HepG2 (cell line): ENCODE data around the gene NPBWR2. TPM values are rescaled to one million over a fixed set of nuclear protein-coding genes. Genes with fewer than 3 reads are reported as not detected.
A peak's percentile ranks its signal among the peaks of the same experiment; 100 is the strongest.

Experiments used
- BRCA1 ChIP-seq: sonication (generic); formaldehyde crosslinking; IDR thresholded peaks from 2 replicates; pipeline ENCODE4 v1.4.0; 2020; ENCODE audit warnings: missing genetic modification reagents
- CC2D1A ChIP-seq: sonication (generic); formaldehyde crosslinking; IDR thresholded peaks from 2 replicates; pipeline ENCODE4 v1.8.1; 2023; ENCODE audit warnings: mild to moderate bottlenecking, missing genetic modification reagents
- CENPX ChIP-seq: sonication (generic); formaldehyde crosslinking; IDR thresholded peaks from 2 replicates; pipeline ENCODE4 v1.9.0; 2021; ENCODE audit warnings: mild to moderate bottlenecking, missing genetic modification reagents, moderate library complexity
- EED ChIP-seq: sonication (generic); formaldehyde crosslinking; IDR thresholded peaks from 2 replicates; pipeline ENCODE4 v1.5.0; 2020; ENCODE audit warnings: mild to moderate bottlenecking, missing genetic modification reagents
- FOXJ3 ChIP-seq: sonication (generic); formaldehyde crosslinking; IDR thresholded peaks from 2 replicates; pipeline ENCODE4 v1.4.0; 2020; ENCODE audit warnings: missing genetic modification reagents, mild to moderate bottlenecking, borderline replicate concordance
- GTF3A ChIP-seq: sonication (generic); formaldehyde crosslinking; conservative IDR thresholded peaks from 2 replicates; pipeline ENCODE4 v1.4.0; 2020; ENCODE audit warnings: mild to moderate bottlenecking, missing genetic modification reagents
- KLF9 ChIP-seq: IDR thresholded peaks from 2 replicates; pipeline ENCODE4 v1.6.1; 2016; ENCODE audit warnings: low read depth
- KMT2A ChIP-seq: sonication (generic); formaldehyde crosslinking; IDR thresholded peaks from 2 replicates; pipeline ENCODE4 v1.4.0; 2020; ENCODE audit warnings: missing genetic modification reagents
- RFX5 ChIP-seq: IDR thresholded peaks from 2 replicates; pipeline ENCODE4 v1.6.1; 2011; ENCODE audit warnings: low read depth, low read length, improper control_type of control experiment
- SIN3A ChIP-seq: IDR thresholded peaks from 2 replicates; pipeline ENCODE4 v1.6.1; 2011; ENCODE audit warnings: low read depth, mild to moderate bottlenecking, control low read depth, low read length, borderline replicate concordance
- SRSF1 ChIP-seq: fragments of 200-400 bp; formaldehyde crosslinking; optimal IDR thresholded peaks from 2 replicates; pipeline ENCODE3; 2017; ENCODE audit warnings: mild to moderate bottlenecking, low read depth, low read length, moderate library complexity
- ZBTB21 ChIP-seq: sonication (generic); formaldehyde crosslinking; IDR thresholded peaks from 2 replicates; pipeline ENCODE4 v1.4.0; 2020; ENCODE audit warnings: missing genetic modification reagents
- ZMAT3 ChIP-seq: sonication (generic); formaldehyde crosslinking; conservative IDR thresholded peaks from 2 replicates; pipeline ENCODE4 v1.7.0; 2021; ENCODE audit warnings: missing genetic modification reagents
- ZNF12 ChIP-seq: sonication (generic); formaldehyde crosslinking; IDR thresholded peaks from 2 replicates; pipeline ENCODE4 v1.5.0; 2020; ENCODE audit warnings: missing genetic modification reagents
- ZNF234 ChIP-seq: sonication (generic); formaldehyde crosslinking; conservative IDR thresholded peaks from 2 replicates; pipeline ENCODE4 v1.5.1; 2020; ENCODE audit warnings: mild to moderate bottlenecking, missing genetic modification reagents
- ZNF510 ChIP-seq: sonication (generic); formaldehyde crosslinking; IDR thresholded peaks from 2 replicates; pipeline ENCODE4 v1.4.0; 2020; ENCODE audit warnings: low read depth, mild to moderate bottlenecking, missing genetic modification reagents
- ZNF552 ChIP-seq: sonication (generic); formaldehyde crosslinking; IDR thresholded peaks from 2 replicates; pipeline ENCODE4 v1.9.0; 2022; ENCODE audit warnings: missing genetic modification reagents, mild to moderate bottlenecking, borderline replicate concordance
- ZNF75D ChIP-seq: sonication (generic); formaldehyde crosslinking; IDR thresholded peaks from 2 replicates; pipeline ENCODE4 v1.8.1; 2023; ENCODE audit warnings: missing genetic modification reagents, mild to moderate bottlenecking, borderline replicate concordance
- ZNF782 ChIP-seq: sonication (generic); formaldehyde crosslinking; IDR thresholded peaks from 2 replicates; pipeline ENCODE4 v1.4.0; 2020; ENCODE audit warnings: missing genetic modification reagents, mild to moderate bottlenecking, borderline replicate concordance
- polyA plus RNA-seq, 8 experiments: library from polyadenylated mRNA; depleted of rRNA in 3 of 8; stranded (reverse) in 7 of 8; unstranded in 1 of 8; fragments of >200 nt; fragmentation: Illumina TruSeq in 4 of 8; extraction: Trizol in 4 of 8; gene quantifications; 2 replicates each; pipeline versions ENCODE4 v1.2.1 to v1.2.3, GENCODE V29; 2011 to 2016; ENCODE audit warnings: low read depth in 4 of 8, missing spikeins in 1 of 8, mixed read lengths in 1 of 8; ENCODE audit not compliant: insufficient read depth in 1 of 8
- total RNA-seq, 5 experiments: library from RNA; depleted of rRNA; stranded (reverse); fragments of >200 nt; fragmentation: Illumina TruSeq; extraction: Trizol; gene quantifications; 2 replicates each; pipeline ENCODE4 v1.2.3, GENCODE V29; 2016; ENCODE audit warnings: low read depth in 1 of 5
- TF ChIP-seq, protein P1 (sequence below): sonication (generic); formaldehyde crosslinking; IDR thresholded peaks from 2 replicates; pipeline ENCODE4 v1.4.0; 2020; ENCODE audit warnings: mild to moderate bottlenecking, missing genetic modification reagents, borderline replicate concordance
- TF ChIP-seq, protein P2 (sequence below): sonication (generic); formaldehyde crosslinking; IDR thresholded peaks from 2 replicates; pipeline ENCODE4 v1.5.0; 2020; ENCODE audit warnings: mild to moderate bottlenecking, missing genetic modification reagents
- TF ChIP-seq, protein P3 (sequence below): sonication (generic); formaldehyde crosslinking; IDR thresholded peaks from 2 replicates; pipeline ENCODE4 v1.4.0; 2020; ENCODE audit warnings: missing genetic modification reagents
- TF ChIP-seq, protein P4 (sequence below): sonication (generic); formaldehyde crosslinking; IDR thresholded peaks from 2 replicates; pipeline ENCODE4 v1.5.0; 2020; ENCODE audit warnings: missing genetic modification reagents, mild to moderate bottlenecking, borderline replicate concordance

Gene NPBWR2
- total and polyA plus RNA-seq, 2 of the 13 experiments (the other 11 are each of a cell fraction or from before 2014, with no cell fraction given): not detected

DNA sequence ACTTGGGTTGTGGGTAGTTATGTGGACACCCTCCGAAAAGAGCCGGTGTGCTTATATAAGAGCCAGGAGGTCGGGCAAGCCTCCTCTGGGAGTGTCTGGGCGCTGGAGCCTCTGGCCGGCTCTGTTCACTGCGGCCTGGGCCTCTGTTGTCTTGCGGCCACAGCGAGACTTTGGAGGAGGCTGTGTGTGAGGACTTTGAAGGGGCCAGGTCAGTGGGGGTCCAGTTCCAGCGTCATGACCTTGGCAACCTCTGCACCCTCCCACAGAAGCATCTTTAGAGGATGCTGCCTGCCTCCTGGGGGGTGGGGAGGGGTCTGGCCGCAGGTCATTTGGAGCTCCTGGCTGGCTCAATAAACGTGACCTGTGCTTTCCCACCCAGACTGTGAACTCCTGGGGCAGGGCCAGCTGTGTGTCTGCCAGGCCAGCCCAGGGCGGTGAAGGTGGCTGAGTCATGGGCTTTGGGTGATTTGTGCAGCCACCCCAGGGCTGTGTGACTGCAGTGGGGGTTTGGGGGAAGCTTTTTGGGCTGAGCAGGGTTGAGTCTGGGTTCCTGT is 43.1 kb downstream of the NPBWR2 start (continued):
- 0 out of 2 replicates have a peak, but pooled peaks have one; percentile 14 for TF ChIP-seq KMT2A (CRISPR knock-in tag)
- TF ChIP-seq, protein P1, sequence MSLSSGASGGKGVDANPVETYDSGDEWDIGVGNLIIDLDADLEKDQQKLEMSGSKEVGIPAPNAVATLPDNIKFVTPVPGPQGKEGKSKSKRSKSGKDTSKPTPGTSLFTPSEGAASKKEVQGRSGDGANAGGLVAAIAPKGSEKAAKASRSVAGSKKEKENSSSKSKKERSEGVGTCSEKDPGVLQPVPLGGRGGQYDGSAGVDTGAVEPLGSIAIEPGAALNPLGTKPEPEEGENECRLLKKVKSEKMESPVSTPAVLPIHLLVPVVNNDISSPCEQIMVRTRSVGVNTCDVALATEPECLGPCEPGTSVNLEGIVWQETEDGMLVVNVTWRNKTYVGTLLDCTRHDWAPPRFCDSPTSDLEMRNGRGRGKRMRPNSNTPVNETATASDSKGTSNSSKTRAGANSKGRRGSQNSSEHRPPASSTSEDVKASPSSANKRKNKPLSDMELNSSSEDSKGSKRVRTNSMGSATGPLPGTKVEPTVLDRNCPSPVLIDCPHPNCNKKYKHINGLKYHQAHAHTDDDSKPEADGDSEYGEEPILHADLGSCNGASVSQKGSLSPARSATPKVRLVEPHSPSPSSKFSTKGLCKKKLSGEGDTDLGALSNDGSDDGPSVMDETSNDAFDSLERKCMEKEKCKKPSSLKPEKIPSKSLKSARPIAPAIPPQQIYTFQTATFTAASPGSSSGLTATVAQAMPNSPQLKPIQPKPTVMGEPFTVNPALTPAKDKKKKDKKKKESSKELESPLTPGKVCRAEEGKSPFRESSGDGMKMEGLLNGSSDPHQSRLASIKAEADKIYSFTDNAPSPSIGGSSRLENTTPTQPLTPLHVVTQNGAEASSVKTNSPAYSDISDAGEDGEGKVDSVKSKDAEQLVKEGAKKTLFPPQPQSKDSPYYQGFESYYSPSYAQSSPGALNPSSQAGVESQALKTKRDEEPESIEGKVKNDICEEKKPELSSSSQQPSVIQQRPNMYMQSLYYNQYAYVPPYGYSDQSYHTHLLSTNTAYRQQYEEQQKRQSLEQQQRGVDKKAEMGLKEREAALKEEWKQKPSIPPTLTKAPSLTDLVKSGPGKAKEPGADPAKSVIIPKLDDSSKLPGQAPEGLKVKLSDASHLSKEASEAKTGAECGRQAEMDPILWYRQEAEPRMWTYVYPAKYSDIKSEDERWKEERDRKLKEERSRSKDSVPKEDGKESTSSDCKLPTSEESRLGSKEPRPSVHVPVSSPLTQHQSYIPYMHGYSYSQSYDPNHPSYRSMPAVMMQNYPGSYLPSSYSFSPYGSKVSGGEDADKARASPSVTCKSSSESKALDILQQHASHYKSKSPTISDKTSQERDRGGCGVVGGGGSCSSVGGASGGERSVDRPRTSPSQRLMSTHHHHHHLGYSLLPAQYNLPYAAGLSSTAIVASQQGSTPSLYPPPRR: peak; percentile 46; the same call in 1 of the 2 replicates
- TF ChIP-seq ZNF510 (CRISPR knock-in tag): 0 out of 2 replicates have a peak, but pooled peaks have one; percentile 58
- TF ChIP-seq ZNF75D (CRISPR knock-in tag): 0 out of 2 replicates have a peak, but pooled peaks have one; percentile 75
- no peak for TF ChIP-seq ZNF552 (CRISPR knock-in tag)
- no peak for TF ChIP-seq ZNF234 (CRISPR knock-in tag)
- TF ChIP-seq, protein P2, sequence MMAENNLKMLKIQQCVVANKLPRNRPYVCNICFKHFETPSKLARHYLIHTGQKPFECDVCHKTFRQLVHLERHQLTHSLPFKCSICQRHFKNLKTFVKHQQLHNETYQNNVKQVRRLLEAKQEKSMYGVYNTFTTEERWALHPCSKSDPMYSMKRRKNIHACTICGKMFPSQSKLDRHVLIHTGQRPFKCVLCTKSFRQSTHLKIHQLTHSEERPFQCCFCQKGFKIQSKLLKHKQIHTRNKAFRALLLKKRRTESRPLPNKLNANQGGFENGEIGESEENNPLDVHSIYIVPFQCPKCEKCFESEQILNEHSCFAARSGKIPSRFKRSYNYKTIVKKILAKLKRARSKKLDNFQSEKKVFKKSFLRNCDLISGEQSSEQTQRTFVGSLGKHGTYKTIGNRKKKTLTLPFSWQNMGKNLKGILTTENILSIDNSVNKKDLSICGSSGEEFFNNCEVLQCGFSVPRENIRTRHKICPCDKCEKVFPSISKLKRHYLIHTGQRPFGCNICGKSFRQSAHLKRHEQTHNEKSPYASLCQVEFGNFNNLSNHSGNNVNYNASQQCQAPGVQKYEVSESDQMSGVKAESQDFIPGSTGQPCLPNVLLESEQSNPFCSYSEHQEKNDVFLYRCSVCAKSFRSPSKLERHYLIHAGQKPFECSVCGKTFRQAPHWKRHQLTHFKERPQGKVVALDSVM (CRISPR knock-in tag): peak; percentile 26; the same call in 1 of the 2 replicates
- TF ChIP-seq ZMAT3 (CRISPR knock-in tag): peak; percentile 63; the same call in 1 of the 2 replicates
- TF ChIP-seq FOXJ3 (CRISPR knock-in tag): no peak
- TF ChIP-seq, protein P3, sequence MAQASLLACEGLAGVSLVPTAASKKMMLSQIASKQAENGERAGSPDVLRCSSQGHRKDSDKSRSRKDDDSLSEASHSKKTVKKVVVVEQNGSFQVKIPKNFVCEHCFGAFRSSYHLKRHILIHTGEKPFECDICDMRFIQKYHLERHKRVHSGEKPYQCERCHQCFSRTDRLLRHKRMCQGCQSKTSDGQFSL (CRISPR knock-in tag): 0 out of 2 replicates have a peak, but pooled peaks have one; percentile 24
- peak; percentile 56 for TF ChIP-seq SRSF1
- TF ChIP-seq CC2D1A (CRISPR knock-in tag): no peak
- no peak for TF ChIP-seq KLF9 (CRISPR knock-in tag)
- TF ChIP-seq GTF3A: peak; percentile 95
- no peak for TF ChIP-seq ZNF12 (CRISPR knock-in tag)
- no peak; the same call in 1 of the 2 replicates for TF ChIP-seq SIN3A
- no peak for TF ChIP-seq CENPX
- TF ChIP-seq ZNF782 (CRISPR knock-in tag): 0 out of 2 replicates have a peak, but pooled peaks have one; percentile 51
- TF ChIP-seq, protein P4, sequence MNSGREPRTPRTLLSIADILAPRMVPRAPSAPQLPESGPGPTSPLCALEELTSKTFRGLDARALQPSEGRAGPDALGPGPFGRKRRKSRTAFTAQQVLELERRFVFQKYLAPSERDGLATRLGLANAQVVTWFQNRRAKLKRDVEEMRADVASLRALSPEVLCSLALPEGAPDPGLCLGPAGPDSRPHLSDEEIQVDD (CRISPR knock-in tag): no peak
- 0 out of 2 replicates have a peak, but pooled peaks have one; percentile 42 for TF ChIP-seq ZBTB21 (CRISPR knock-in tag)
- TF ChIP-seq EED (CRISPR knock-in tag): peak; percentile 62; the same call in 1 of the 2 replicates
- 0 out of 2 replicates have a peak, but pooled peaks have one; percentile 32 for TF ChIP-seq BRCA1 (CRISPR knock-in tag)
- no peak for TF ChIP-seq RFX5
